Measurements from ENCODE around the gene CDKN1A.

DNA sequence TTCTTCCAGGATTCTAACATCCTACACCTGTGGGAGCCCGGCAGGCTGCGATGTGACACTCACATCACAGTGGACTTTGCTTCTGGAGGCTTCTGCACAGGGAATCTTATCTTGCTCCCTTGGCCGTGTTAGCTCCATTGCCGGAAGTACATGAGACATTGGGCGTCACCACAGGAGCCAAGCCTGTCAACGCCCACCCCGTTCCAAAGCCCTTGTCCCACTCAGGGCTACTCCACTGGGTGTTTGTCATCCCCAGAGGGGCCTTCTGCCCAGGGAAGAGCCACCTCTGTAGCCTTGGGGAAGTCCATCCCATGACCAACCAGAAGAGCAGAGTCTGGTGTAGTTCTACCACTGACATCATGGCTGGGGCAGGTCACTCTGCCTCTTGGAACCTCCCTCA is 20.8 kb downstream of the CDKN1A start:
- TF ChIP-seq, protein P1, sequence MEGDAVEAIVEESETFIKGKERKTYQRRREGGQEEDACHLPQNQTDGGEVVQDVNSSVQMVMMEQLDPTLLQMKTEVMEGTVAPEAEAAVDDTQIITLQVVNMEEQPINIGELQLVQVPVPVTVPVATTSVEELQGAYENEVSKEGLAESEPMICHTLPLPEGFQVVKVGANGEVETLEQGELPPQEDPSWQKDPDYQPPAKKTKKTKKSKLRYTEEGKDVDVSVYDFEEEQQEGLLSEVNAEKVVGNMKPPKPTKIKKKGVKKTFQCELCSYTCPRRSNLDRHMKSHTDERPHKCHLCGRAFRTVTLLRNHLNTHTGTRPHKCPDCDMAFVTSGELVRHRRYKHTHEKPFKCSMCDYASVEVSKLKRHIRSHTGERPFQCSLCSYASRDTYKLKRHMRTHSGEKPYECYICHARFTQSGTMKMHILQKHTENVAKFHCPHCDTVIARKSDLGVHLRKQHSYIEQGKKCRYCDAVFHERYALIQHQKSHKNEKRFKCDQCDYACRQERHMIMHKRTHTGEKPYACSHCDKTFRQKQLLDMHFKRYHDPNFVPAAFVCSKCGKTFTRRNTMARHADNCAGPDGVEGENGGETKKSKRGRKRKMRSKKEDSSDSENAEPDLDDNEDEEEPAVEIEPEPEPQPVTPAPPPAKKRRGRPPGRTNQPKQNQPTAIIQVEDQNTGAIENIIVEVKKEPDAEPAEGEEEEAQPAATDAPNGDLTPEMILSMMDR (IDR thresholded peaks at IDR 0.05): no peak
- TF ChIP-seq CREM (CRISPR knock-in tag; IDR thresholded peaks at IDR 0.05): no peak
- TF ChIP-seq SMAD3 (CRISPR knock-in tag; IDR thresholded peaks at IDR 0.05; ENCODE audit: borderline replicate concordance): no peak
- TF ChIP-seq, protein P2, sequence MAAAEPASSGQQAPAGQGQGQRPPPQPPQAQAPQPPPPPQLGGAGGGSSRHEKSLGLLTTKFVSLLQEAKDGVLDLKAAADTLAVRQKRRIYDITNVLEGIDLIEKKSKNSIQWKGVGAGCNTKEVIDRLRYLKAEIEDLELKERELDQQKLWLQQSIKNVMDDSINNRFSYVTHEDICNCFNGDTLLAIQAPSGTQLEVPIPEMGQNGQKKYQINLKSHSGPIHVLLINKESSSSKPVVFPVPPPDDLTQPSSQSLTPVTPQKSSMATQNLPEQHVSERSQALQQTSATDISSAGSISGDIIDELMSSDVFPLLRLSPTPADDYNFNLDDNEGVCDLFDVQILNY (CRISPR knock-in tag; IDR thresholded peaks at IDR 0.05): no peak
- TF ChIP-seq ZNF219 (CRISPR knock-in tag; IDR thresholded peaks at IDR 0.05; ENCODE audit: borderline replicate concordance): no peak
- TF ChIP-seq, protein P3, sequence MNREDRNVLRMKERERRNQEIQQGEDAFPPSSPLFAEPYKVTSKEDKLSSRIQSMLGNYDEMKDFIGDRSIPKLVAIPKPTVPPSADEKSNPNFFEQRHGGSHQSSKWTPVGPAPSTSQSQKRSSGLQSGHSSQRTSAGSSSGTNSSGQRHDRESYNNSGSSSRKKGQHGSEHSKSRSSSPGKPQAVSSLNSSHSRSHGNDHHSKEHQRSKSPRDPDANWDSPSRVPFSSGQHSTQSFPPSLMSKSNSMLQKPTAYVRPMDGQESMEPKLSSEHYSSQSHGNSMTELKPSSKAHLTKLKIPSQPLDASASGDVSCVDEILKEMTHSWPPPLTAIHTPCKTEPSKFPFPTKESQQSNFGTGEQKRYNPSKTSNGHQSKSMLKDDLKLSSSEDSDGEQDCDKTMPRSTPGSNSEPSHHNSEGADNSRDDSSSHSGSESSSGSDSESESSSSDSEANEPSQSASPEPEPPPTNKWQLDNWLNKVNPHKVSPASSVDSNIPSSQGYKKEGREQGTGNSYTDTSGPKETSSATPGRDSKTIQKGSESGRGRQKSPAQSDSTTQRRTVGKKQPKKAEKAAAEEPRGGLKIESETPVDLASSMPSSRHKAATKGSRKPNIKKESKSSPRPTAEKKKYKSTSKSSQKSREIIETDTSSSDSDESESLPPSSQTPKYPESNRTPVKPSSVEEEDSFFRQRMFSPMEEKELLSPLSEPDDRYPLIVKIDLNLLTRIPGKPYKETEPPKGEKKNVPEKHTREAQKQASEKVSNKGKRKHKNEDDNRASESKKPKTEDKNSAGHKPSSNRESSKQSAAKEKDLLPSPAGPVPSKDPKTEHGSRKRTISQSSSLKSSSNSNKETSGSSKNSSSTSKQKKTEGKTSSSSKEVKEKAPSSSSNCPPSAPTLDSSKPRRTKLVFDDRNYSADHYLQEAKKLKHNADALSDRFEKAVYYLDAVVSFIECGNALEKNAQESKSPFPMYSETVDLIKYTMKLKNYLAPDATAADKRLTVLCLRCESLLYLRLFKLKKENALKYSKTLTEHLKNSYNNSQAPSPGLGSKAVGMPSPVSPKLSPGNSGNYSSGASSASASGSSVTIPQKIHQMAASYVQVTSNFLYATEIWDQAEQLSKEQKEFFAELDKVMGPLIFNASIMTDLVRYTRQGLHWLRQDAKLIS (CRISPR knock-in tag; IDR thresholded peaks at IDR 0.05; ENCODE audit: borderline replicate concordance): no peak
- TF ChIP-seq, protein P4, sequence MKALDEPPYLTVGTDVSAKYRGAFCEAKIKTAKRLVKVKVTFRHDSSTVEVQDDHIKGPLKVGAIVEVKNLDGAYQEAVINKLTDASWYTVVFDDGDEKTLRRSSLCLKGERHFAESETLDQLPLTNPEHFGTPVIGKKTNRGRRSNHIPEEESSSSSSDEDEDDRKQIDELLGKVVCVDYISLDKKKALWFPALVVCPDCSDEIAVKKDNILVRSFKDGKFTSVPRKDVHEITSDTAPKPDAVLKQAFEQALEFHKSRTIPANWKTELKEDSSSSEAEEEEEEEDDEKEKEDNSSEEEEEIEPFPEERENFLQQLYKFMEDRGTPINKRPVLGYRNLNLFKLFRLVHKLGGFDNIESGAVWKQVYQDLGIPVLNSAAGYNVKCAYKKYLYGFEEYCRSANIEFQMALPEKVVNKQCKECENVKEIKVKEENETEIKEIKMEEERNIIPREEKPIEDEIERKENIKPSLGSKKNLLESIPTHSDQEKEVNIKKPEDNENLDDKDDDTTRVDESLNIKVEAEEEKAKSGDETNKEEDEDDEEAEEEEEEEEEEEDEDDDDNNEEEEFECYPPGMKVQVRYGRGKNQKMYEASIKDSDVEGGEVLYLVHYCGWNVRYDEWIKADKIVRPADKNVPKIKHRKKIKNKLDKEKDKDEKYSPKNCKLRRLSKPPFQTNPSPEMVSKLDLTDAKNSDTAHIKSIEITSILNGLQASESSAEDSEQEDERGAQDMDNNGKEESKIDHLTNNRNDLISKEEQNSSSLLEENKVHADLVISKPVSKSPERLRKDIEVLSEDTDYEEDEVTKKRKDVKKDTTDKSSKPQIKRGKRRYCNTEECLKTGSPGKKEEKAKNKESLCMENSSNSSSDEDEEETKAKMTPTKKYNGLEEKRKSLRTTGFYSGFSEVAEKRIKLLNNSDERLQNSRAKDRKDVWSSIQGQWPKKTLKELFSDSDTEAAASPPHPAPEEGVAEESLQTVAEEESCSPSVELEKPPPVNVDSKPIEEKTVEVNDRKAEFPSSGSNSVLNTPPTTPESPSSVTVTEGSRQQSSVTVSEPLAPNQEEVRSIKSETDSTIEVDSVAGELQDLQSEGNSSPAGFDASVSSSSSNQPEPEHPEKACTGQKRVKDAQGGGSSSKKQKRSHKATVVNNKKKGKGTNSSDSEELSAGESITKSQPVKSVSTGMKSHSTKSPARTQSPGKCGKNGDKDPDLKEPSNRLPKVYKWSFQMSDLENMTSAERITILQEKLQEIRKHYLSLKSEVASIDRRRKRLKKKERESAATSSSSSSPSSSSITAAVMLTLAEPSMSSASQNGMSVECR (CRISPR knock-in tag; IDR thresholded peaks at IDR 0.05; ENCODE audit: borderline replicate concordance): no peak
- TF ChIP-seq SOX15 (CRISPR knock-in tag; IDR thresholded peaks at IDR 0.05): no peak
- TF ChIP-seq, protein P5, sequence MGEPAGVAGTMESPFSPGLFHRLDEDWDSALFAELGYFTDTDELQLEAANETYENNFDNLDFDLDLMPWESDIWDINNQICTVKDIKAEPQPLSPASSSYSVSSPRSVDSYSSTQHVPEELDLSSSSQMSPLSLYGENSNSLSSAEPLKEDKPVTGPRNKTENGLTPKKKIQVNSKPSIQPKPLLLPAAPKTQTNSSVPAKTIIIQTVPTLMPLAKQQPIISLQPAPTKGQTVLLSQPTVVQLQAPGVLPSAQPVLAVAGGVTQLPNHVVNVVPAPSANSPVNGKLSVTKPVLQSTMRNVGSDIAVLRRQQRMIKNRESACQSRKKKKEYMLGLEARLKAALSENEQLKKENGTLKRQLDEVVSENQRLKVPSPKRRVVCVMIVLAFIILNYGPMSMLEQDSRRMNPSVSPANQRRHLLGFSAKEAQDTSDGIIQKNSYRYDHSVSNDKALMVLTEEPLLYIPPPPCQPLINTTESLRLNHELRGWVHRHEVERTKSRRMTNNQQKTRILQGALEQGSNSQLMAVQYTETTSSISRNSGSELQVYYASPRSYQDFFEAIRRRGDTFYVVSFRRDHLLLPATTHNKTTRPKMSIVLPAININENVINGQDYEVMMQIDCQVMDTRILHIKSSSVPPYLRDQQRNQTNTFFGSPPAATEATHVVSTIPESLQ (CRISPR knock-in tag; IDR thresholded peaks at IDR 0.05): no peak
- TF ChIP-seq TCF7 (CRISPR knock-in tag; IDR thresholded peaks at IDR 0.05; ENCODE audit: low read depth): no peak
- TF ChIP-seq ATF1 (CRISPR knock-in tag; IDR thresholded peaks at IDR 0.05): no peak

Measured in WTC11 (cell line).